Measurements from ENCODE around the gene GABRR1. TPM values are rescaled to one million over a fixed set of nuclear protein-coding genes. Genes with fewer than 3 reads are reported as not detected.

The GABRR1 gene
- total RNA-seq, 4 donors from 2014 or later = not detected

GRCh38 chr6:89255417-89255816 is 38.3 kb upstream of the GABRR1 start:
- no peak for TF ChIP-seq CTCF (IDR thresholded peaks at IDR 0.05; ENCODE audit: low read depth)

GRCh38 chr6:89254569-89254968 is 37.4 kb upstream of the GABRR1 start:
- no peak for TF ChIP-seq CTCF (IDR thresholded peaks at IDR 0.05; ENCODE audit: low read depth)

- TF ChIP-seq CTCF (IDR thresholded peaks at IDR 0.05; ENCODE audit: low read depth) = no peak
Measured at GRCh38 chr6:89252907-89253306, 35.7 kb upstream of the GABRR1 start.

GRCh38 chr6:89251976-89252375 is 34.8 kb upstream of the GABRR1 start:
- TF ChIP-seq CTCF (IDR thresholded peaks at IDR 0.05; ENCODE audit: low read depth) = no peak

- TF ChIP-seq CTCF (IDR thresholded peaks at IDR 0.05; ENCODE audit: low read depth) = no peak
Measured at GRCh38 chr6:89251170-89251569, 34.0 kb upstream of the GABRR1 start.

GRCh38 chr6:89250239-89250638 is 33.1 kb upstream of the GABRR1 start:
- TF ChIP-seq CTCF (IDR thresholded peaks at IDR 0.05; ENCODE audit: low read depth) = no peak

GRCh38 chr6:89244241-89244985 is 27.3 kb upstream of the GABRR1 start:
- no peak for TF ChIP-seq CTCF (IDR thresholded peaks at IDR 0.05; ENCODE audit: low read depth)
